ENCODE results near the gene PAK6. TPM values are rescaled to one million over a fixed set of nuclear protein-coding genes. Genes with fewer than 3 reads are reported as not detected.

Gene PAK6
- total RNA-seq, 4 donors from 2014 or later = 0.94 to 4.6 (median 1.6) TPM

DNA sequence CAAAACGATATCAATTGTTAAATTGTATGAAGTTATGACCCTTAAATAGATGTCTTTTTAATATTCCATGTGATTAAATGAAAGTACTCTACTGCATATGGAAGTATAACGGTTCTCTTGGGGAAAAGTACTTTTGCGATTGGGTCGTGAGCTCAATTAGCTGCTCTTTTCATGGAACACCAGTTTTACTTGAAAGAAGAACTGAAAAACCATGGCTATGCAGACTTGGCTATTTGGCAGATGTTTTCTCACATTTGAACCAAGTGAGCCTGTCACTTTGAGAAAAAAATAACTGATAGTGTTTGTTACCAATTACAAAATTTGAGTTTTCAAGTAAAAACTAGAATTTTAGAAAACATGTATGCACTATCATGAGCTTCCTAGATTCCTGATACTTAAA is 78.7 kb downstream of the PAK6 start:
- Histone ChIP-seq H3K9me3 (no peaks in the 10 kb centered on the region), H3K27ac (no peak overlapping the region), H3K4me3 (no peak overlapping the region), H3K36me3 (no peaks in the 10 kb centered on the region), H3K27me3 (peaks cover 9% of the 10 kb centered on the region), H3K4me1 (peaks cover 0 to 22% (median 0%) of the 10 kb centered on the region in 3 donors)
- TF ChIP-seq, protein P1, sequence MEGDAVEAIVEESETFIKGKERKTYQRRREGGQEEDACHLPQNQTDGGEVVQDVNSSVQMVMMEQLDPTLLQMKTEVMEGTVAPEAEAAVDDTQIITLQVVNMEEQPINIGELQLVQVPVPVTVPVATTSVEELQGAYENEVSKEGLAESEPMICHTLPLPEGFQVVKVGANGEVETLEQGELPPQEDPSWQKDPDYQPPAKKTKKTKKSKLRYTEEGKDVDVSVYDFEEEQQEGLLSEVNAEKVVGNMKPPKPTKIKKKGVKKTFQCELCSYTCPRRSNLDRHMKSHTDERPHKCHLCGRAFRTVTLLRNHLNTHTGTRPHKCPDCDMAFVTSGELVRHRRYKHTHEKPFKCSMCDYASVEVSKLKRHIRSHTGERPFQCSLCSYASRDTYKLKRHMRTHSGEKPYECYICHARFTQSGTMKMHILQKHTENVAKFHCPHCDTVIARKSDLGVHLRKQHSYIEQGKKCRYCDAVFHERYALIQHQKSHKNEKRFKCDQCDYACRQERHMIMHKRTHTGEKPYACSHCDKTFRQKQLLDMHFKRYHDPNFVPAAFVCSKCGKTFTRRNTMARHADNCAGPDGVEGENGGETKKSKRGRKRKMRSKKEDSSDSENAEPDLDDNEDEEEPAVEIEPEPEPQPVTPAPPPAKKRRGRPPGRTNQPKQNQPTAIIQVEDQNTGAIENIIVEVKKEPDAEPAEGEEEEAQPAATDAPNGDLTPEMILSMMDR (IDR thresholded peaks at IDR 0.05) = no peak
- TF ChIP-seq POLR2A (IDR thresholded peaks at IDR 0.05) = no peak
- TF ChIP-seq POLR2AphosphoS5 (IDR thresholded peaks at IDR 0.05) = no peak
- no peak for TF ChIP-seq EP300 (IDR thresholded peaks at IDR 0.05)
- 59 to 64% methylated on average over 4 of the region's 4 CpGs for WGBS, 2 donors (ENCODE audit: low coverage in 1 of 2)
- ATAC-seq = no peak

GRCh38 chr15:40320409-40320808 is 81.5 kb downstream of the PAK6 start:
- no peak for TF ChIP-seq POLR2A (IDR thresholded peaks at IDR 0.05)
- TF ChIP-seq, protein P1 (IDR thresholded peaks at IDR 0.05) = no peak
- no peak for TF ChIP-seq POLR2AphosphoS5 (IDR thresholded peaks at IDR 0.05)
- no peak for TF ChIP-seq EP300 (IDR thresholded peaks at IDR 0.05)
- ATAC-seq = no peak
- peak overlapping the region in 2 of 4 donors; percentile 98 for H3K27ac ChIP-seq

DNA sequence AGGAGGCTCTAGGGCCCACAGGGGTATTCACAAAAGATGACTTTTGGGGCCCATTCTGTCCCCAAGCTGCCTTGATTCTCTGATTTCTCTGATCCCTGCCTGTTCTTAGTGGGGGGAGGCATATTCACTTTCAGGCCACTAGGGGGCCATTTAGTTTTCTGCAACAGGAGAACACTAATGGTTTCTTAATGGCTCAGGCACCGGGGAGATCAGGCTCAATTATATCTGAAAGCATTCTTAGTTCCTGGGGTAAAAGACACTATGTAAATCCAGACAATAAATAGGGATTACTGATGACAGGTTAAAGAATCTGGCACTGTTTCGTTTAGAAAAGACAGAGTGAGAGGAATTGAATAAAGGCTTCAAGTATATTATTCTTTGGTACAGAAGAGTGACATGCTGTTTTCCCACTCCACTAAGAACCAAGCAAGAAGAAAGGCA is 82.1 kb downstream of the PAK6 start:
- Histone ChIP-seq H3K27ac (peak overlapping the region in 3 of 4 donors; percentile 21 to 98 (median 98)), H3K4me3 (no peak overlapping the region), H3K36me3 (no peaks in the 10 kb centered on the region), H3K4me1 (peaks cover 0 to 47% (median 12%) of the 10 kb centered on the region in 3 donors), H3K27me3 (peaks cover 9% of the 10 kb centered on the region), H3K9me3 (no peaks in the 10 kb centered on the region)
- TF ChIP-seq, protein P1 (IDR thresholded peaks at IDR 0.05) = peak; percentile 86 to 92 (median 88)
- TF ChIP-seq POLR2A (IDR thresholded peaks at IDR 0.05) = no peak
- ATAC-seq = no peak
- WGBS, 2 donors (ENCODE audit: low coverage in 1 of 2) = 0% methylated on average over 1 to 2 of the region's 2 CpGs

More at GRCh38 chr15:40320409-40320808, 81.5 kb downstream of the PAK6 start:
- WGBS, 2 donors (ENCODE audit: low coverage in 1 of 2) = no CpG with 5 or more reads among the region's 1 CpG
- Histone ChIP-seq H3K27me3 (peaks cover 9% of the 10 kb centered on the region), H3K4me3 (no peak overlapping the region), H3K9me3 (no peaks in the 10 kb centered on the region), H3K36me3 (no peaks in the 10 kb centered on the region), H3K4me1 (peaks cover 0 to 42% (median 7%) of the 10 kb centered on the region in 3 donors)

- H3K36me3 ChIP-seq = no peaks in the 10 kb centered on the region
- H3K27ac ChIP-seq = peak overlapping the region; percentile 51 to 98 (median 96)
- H3K9me3 ChIP-seq = no peaks in the 10 kb centered on the region
- H3K4me1 ChIP-seq = peaks cover 0 to 64% (median 20%) of the 10 kb centered on the region in 3 donors
- H3K27me3 ChIP-seq = no peaks in the 10 kb centered on the region
- WGBS, 2 donors (ENCODE audit: low coverage in 1 of 2) = 42 to 100% methylated on average over 2 to 12 of the region's 26 CpGs
- peak in 1 of 2 donors; percentile 15 for TF ChIP-seq POLR2A (IDR thresholded peaks at IDR 0.05)
- TF ChIP-seq, protein P1 (IDR thresholded peaks at IDR 0.05) = no peak
- TF ChIP-seq POLR2AphosphoS5 (IDR thresholded peaks at IDR 0.05) = peak; percentile 55
- TF ChIP-seq EP300 (IDR thresholded peaks at IDR 0.05) = no peak
- no peak for ATAC-seq
- H3K4me3 ChIP-seq = peak overlapping the region; percentile 6 to 92
Observed at GRCh38 chr15:40322531-40323238, 83.8 kb downstream of the PAK6 start.

Data from gastroesophageal sphincter (tissue), 4 donors.